SK-N-SH treated with all-trans-retinoic acid at 6 μM for 48 hours (cell line): ENCODE results near the gene OR10A3.
A peak's percentile ranks its signal among the peaks of the same experiment; 100 is the strongest.

Experiments
- ATAC-seq: fragments of 200-7000 bp; cut with Tn5 transposase; 3 replicates; pipeline ENCODE4 v1.9.1; 2020; ENCODE audit warnings: mild to moderate bottlenecking, moderate library complexity
- ARNTL ChIP-seq: fragments of 450-650 bp; formaldehyde crosslinking; IDR thresholded peaks from 2 replicates; pipeline ENCODE4 v1.5.0; 2020; ENCODE audit warnings: low read depth, mild to moderate bottlenecking, moderate library complexity, borderline replicate concordance
- CSDC2 ChIP-seq: fragments of 250-450 bp; sonication (Bioruptor Pico); IDR thresholded peaks from 2 replicates; pipeline ENCODE4 v1.5.0; 2020; ENCODE audit warnings: mild to moderate bottlenecking, moderate library complexity
- ESRRG ChIP-seq: fragments of 250-450 bp; sonication (Bioruptor Pico); IDR thresholded peaks from 2 replicates; pipeline ENCODE4 v1.6.1; 2021; ENCODE audit warnings: mild to moderate bottlenecking
- GLIS3 ChIP-seq: fragments of 250-450 bp; sonication (Bioruptor Pico); IDR thresholded peaks from 2 replicates; pipeline ENCODE4 v1.5.0; 2020; ENCODE audit warnings: mild to moderate bottlenecking, moderate library complexity
- ISL1 ChIP-seq: fragments of 250-450 bp; sonication (Bioruptor Pico); IDR thresholded peaks from 2 replicates; pipeline ENCODE4 v2.1.2; 2022; ENCODE audit warnings: mild to moderate bottlenecking, moderate library complexity
- OSR1 ChIP-seq: fragments of 250-450 bp; sonication (Bioruptor Pico); IDR thresholded peaks from 2 replicates; pipeline ENCODE4 v1.8.0; 2022; ENCODE audit warnings: moderate library complexity, mild to moderate bottlenecking, inconsistent platforms
- PPARA ChIP-seq: fragments of 250-450 bp; sonication (Bioruptor Pico); IDR thresholded peaks from 2 replicates; pipeline ENCODE4 v1.5.0; 2020; ENCODE audit warnings: mild to moderate bottlenecking, borderline replicate concordance
- RARB ChIP-seq: fragments of 250-450 bp; sonication (Bioruptor Pico); IDR thresholded peaks from 2 replicates; pipeline ENCODE4 v1.8.0; 2021; ENCODE audit warnings: mild to moderate bottlenecking, moderate library complexity
- SNAI2 ChIP-seq: fragments of 250-450 bp; sonication (Bioruptor Pico); IDR thresholded peaks from 2 replicates; pipeline ENCODE4 v1.5.0; 2020; ENCODE audit warnings: mild to moderate bottlenecking, moderate library complexity
- TOX ChIP-seq: fragments of 250-450 bp; sonication (Bioruptor Pico); IDR thresholded peaks from 2 replicates; pipeline ENCODE4 v1.8.0; 2021; ENCODE audit warnings: mild to moderate bottlenecking, moderate library complexity, borderline replicate concordance
- ZC3H10 ChIP-seq: fragments of 250-450 bp; sonication (Bioruptor Pico); IDR thresholded peaks from 2 replicates; pipeline ENCODE4 v1.5.1; 2021; ENCODE audit warnings: mild to moderate bottlenecking, moderate library complexity
- ZFP3 ChIP-seq: fragments of 250-450 bp; sonication (Bioruptor Pico); IDR thresholded peaks from 2 replicates; pipeline ENCODE4 v1.5.0; 2020; ENCODE audit warnings: mild to moderate bottlenecking, moderate library complexity
- ZFP30 ChIP-seq: fragments of 450-650 bp; formaldehyde crosslinking; IDR thresholded peaks from 2 replicates; pipeline ENCODE4 v1.5.0; 2022; ENCODE audit warnings: mild to moderate bottlenecking, moderate library complexity
- ZNF565 ChIP-seq: fragments of 450-650 bp; formaldehyde crosslinking; conservative IDR thresholded peaks from 2 replicates; pipeline ENCODE4 v1.5.0; 2020; ENCODE audit warnings: low read depth, mild to moderate bottlenecking, moderate library complexity
- ZNF70 ChIP-seq: fragments of 450-650 bp; formaldehyde crosslinking; IDR thresholded peaks from 2 replicates; pipeline ENCODE4 v1.5.0; 2020; ENCODE audit warnings: mild to moderate bottlenecking, moderate library complexity
- ZNF8 ChIP-seq: fragments of 450-650 bp; formaldehyde crosslinking; IDR thresholded peaks from 2 replicates; pipeline ENCODE4 v1.5.0; 2020; ENCODE audit warnings: mild to moderate bottlenecking, moderate library complexity
- TF ChIP-seq, protein P1 (sequence below): fragments of 250-450 bp; sonication (Bioruptor Pico); IDR thresholded peaks from 2 replicates; pipeline ENCODE4 v1.5.1; 2021; ENCODE audit warnings: mild to moderate bottlenecking, moderate library complexity
- TF ChIP-seq, protein P2 (sequence below): fragments of 250-450 bp; sonication (Bioruptor Pico); IDR thresholded peaks from 2 replicates; pipeline ENCODE4 v1.5.1; 2020; ENCODE audit warnings: low read depth, mild to moderate bottlenecking, moderate library complexity
- TF ChIP-seq, protein P3 (sequence below): fragments of 250-450 bp; sonication (Bioruptor Pico); IDR thresholded peaks from 2 replicates; pipeline ENCODE4 v1.8.0; 2020; ENCODE audit warnings: mild to moderate bottlenecking, moderate library complexity, borderline replicate concordance
- TF ChIP-seq, protein P4 (sequence below): fragments of 250-450 bp; sonication (Bioruptor Pico); IDR thresholded peaks from 2 replicates; pipeline ENCODE4 v1.8.0; 2021; ENCODE audit warnings: low read depth, mild to moderate bottlenecking, moderate library complexity, borderline replicate concordance

Gene OR10A3

DNA sequence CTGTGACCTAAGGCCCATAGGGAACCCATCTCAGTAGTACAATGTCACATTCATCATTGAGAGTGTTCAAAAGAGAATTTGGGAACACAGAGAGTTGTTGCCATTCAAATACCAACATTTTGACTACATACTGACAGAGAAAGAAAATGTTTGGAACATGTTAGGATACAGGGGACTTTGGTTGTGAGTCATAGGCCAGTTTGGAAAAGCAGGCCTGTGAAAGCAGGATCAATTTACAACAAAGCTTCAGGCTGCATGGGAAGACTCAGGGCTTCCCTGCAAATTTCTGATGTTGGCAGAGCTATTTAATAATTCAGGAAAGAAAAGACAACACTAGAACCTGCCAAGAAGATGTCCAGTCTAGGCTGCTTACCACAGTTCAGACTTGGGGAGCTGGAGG, 23.4 kb upstream of the OR10A3 start:
- ATAC-seq, result peak; percentile 78
- TF ChIP-seq ESRRG (CRISPR knock-in tag) (no peak), ZNF70 (CRISPR knock-in tag) (no peak), ZFP3 (CRISPR knock-in tag) (no peak), OSR1 (CRISPR knock-in tag) (no peak), ZFP30 (CRISPR knock-in tag) (no peak), TOX (no peak), GLIS3 (CRISPR knock-in tag) (no peak), CSDC2 (no peak), ZNF565 (CRISPR knock-in tag) (no peak), RARB (no peak)
- TF ChIP-seq, protein P1, sequence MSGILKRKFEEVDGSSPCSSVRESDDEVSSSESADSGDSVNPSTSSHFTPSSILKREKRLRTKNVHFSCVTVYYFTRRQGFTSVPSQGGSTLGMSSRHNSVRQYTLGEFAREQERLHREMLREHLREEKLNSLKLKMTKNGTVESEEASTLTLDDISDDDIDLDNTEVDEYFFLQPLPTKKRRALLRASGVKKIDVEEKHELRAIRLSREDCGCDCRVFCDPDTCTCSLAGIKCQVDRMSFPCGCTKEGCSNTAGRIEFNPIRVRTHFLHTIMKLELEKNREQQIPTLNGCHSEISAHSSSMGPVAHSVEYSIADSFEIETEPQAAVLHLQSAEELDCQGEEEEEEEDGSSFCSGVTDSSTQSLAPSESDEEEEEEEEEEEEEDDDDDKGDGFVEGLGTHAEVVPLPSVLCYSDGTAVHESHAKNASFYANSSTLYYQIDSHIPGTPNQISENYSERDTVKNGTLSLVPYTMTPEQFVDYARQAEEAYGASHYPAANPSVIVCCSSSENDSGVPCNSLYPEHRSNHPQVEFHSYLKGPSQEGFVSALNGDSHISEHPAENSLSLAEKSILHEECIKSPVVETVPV (CRISPR knock-in tag), result no peak
- TF ChIP-seq, protein P2, sequence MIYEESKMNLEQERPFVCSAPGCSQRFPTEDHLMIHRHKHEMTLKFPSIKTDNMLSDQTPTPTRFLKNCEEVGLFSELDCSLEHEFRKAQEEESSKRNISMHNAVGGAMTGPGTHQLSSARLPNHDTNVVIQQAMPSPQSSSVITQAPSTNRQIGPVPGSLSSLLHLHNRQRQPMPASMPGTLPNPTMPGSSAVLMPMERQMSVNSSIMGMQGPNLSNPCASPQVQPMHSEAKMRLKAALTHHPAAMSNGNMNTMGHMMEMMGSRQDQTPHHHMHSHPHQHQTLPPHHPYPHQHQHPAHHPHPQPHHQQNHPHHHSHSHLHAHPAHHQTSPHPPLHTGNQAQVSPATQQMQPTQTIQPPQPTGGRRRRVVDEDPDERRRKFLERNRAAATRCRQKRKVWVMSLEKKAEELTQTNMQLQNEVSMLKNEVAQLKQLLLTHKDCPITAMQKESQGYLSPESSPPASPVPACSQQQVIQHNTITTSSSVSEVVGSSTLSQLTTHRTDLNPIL (CRISPR knock-in tag), result no peak

DNA sequence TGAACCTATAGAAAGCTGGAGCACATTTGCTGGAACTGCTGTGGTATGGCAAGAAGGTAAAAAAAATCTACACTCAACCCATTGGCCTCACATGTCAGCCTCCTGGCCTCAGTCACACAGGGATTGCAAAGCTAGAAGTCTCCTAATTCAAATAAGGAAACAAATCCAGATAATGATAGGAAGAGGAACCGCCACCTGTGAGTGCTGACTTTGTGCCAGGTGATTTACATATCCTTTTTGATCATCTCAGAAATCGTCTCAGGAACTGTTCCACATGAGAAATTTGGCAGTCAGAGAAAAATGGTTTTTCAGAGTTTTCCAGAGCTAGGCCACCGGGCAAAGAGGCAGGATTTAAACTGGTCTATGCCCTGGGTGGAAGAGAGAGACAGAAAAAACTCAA, 22.8 kb upstream of the OR10A3 start:
- TF ChIP-seq, protein P1 (CRISPR knock-in tag), result no peak
- TF ChIP-seq ZNF70 (CRISPR knock-in tag) (no peak), PPARA (no peak)
- TF ChIP-seq, all 23 proteins: peak for 0
- ATAC-seq, result no peak

DNA sequence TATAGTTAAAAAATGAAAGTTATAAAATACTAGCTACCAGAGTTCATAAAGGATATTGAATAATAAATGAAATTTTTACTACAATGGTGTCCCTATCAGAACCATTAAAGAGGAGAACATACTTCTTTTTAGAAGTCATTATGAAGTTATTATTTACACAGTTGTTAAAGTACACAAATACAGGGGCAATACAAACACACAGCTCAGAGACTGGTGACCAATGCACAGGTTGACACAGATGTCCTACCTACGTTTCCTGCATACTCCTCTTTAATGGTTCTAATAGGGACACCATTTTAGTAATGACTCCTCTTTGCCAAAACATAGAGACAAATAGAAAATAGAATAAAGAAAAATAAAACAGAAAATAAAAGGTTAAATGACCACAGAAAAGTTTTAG, 13.7 kb upstream of the OR10A3 start:
- ATAC-seq, result no peak

More for the DNA sequence above, 13.7 kb upstream of the OR10A3 start:
- TF ChIP-seq ZFP30 (CRISPR knock-in tag), result no peak
- TF ChIP-seq, protein P3, sequence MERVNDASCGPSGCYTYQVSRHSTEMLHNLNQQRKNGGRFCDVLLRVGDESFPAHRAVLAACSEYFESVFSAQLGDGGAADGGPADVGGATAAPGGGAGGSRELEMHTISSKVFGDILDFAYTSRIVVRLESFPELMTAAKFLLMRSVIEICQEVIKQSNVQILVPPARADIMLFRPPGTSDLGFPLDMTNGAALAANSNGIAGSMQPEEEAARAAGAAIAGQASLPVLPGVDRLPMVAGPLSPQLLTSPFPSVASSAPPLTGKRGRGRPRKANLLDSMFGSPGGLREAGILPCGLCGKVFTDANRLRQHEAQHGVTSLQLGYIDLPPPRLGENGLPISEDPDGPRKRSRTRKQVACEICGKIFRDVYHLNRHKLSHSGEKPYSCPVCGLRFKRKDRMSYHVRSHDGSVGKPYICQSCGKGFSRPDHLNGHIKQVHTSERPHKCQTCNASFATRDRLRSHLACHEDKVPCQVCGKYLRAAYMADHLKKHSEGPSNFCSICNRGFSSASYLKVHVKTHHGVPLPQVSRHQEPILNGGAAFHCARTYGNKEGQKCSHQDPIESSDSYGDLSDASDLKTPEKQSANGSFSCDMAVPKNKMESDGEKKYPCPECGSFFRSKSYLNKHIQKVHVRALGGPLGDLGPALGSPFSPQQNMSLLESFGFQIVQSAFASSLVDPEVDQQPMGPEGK, result no peak
- TF ChIP-seq ARNTL (CRISPR knock-in tag), result no peak
- TF ChIP-seq, protein P4, sequence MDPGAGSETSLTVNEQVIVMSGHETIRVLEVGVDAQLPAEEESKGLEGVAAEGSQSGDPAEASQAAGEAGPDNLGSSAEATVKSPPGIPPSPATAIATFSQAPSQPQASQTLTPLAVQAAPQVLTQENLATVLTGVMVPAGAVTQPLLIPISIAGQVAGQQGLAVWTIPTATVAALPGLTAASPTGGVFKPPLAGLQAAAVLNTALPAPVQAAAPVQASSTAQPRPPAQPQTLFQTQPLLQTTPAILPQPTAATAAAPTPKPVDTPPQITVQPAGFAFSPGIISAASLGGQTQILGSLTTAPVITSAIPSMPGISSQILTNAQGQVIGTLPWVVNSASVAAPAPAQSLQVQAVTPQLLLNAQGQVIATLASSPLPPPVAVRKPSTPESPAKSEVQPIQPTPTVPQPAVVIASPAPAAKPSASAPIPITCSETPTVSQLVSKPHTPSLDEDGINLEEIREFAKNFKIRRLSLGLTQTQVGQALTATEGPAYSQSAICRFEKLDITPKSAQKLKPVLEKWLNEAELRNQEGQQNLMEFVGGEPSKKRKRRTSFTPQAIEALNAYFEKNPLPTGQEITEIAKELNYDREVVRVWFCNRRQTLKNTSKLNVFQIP (CRISPR knock-in tag), result no peak
- TF ChIP-seq ZNF565 (CRISPR knock-in tag), result no peak
- TF ChIP-seq ZNF70 (CRISPR knock-in tag), result no peak
- no peak for TF ChIP-seq PPARA
- no peak for TF ChIP-seq ZNF8 (CRISPR knock-in tag)
- no peak for TF ChIP-seq SNAI2 (CRISPR knock-in tag)
- no peak for TF ChIP-seq ZC3H10
- TF ChIP-seq, protein P1 (CRISPR knock-in tag), result no peak
- no peak for TF ChIP-seq ISL1 (CRISPR knock-in tag)
- no peak for TF ChIP-seq OSR1 (CRISPR knock-in tag)
- no peak for TF ChIP-seq ESRRG (CRISPR knock-in tag)
- TF ChIP-seq ZFP3 (CRISPR knock-in tag), result no peak
- no peak for TF ChIP-seq CSDC2
